ENCODE measurements around the gene DLGAP1.

The DLGAP1 gene

GRCh38 chr18:3848316-3848715 lies 606.8 kb downstream of the DLGAP1 start:
- TF ChIP-seq EGR1 (IDR thresholded peaks at IDR 0.05) (no peak), TEAD4 (IDR thresholded peaks at IDR 0.05) (no peak), REST (IDR thresholded peaks at IDR 0.05; ENCODE audit: low read depth) (no peak), CREB1 (IDR thresholded peaks at IDR 0.05; ENCODE audit: low read depth) (no peak), CEBPB (IDR thresholded peaks at IDR 0.05) (no peak), NFIC (IDR thresholded peaks at IDR 0.05) (no peak), ZBTB7A (IDR thresholded peaks at IDR 0.05; ENCODE audit: low read depth) (no peak), TAF1 (IDR thresholded peaks at IDR 0.05; ENCODE audit: low read depth) (no peak), RAD21 (IDR thresholded peaks at IDR 0.05; ENCODE audit: low read depth) (no peak)

DNA sequence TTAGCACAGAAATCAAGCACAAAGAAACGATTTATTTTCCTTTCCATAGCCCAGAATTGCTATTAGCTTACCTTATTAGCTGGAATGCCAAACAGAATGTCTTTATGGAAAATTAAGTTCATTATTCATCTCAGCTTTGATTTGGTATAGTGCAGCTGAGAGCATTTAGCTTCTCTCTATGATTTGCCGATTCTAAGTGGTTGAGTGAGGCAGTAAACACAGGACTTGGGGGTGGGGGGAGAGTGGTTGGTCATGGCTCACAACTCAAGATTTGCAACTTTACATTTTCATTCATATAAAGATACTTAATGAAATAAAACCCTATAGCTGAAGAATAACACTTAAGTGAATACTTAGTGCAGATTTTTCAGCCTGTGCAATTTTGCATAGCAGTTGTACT lies 609.9 kb downstream of the DLGAP1 start:
- TF ChIP-seq NFIC (IDR thresholded peaks at IDR 0.05) (no peak), ZBTB7A (IDR thresholded peaks at IDR 0.05; ENCODE audit: low read depth) (no peak), YY1 (IDR thresholded peaks at IDR 0.05; ENCODE audit: low read depth) (no peak), TEAD4 (IDR thresholded peaks at IDR 0.05) (no peak), CEBPB (IDR thresholded peaks at IDR 0.05) (no peak), TCF12 (IDR thresholded peaks at IDR 0.05; ENCODE audit: low read depth) (no peak), REST (IDR thresholded peaks at IDR 0.05; ENCODE audit: low read depth) (no peak), USF1 (IDR thresholded peaks at IDR 0.05) (no peak), EP300 (IDR thresholded peaks at IDR 0.05; ENCODE audit: borderline replicate concordance) (no peak), FOXM1 (IDR thresholded peaks at IDR 0.05; ENCODE audit: borderline replicate concordance, low read depth) (no peak), RAD21 (IDR thresholded peaks at IDR 0.05; ENCODE audit: low read depth) (no peak), TAF1 (IDR thresholded peaks at IDR 0.05; ENCODE audit: low read depth) (no peak), EGR1 (IDR thresholded peaks at IDR 0.05) (no peak), CREB1 (IDR thresholded peaks at IDR 0.05; ENCODE audit: low read depth) (no peak)
- TF ChIP-seq, protein P1, sequence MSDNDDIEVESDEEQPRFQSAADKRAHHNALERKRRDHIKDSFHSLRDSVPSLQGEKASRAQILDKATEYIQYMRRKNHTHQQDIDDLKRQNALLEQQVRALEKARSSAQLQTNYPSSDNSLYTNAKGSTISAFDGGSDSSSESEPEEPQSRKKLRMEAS (IDR thresholded peaks at IDR 0.05), result no peak

- TF ChIP-seq RAD21 (IDR thresholded peaks at IDR 0.05; ENCODE audit: low read depth) (no peak), NFIC (IDR thresholded peaks at IDR 0.05) (no peak), USF1 (IDR thresholded peaks at IDR 0.05) (no peak), TAF1 (IDR thresholded peaks at IDR 0.05; ENCODE audit: low read depth) (no peak), REST (IDR thresholded peaks at IDR 0.05; ENCODE audit: low read depth) (no peak), FOXM1 (IDR thresholded peaks at IDR 0.05; ENCODE audit: borderline replicate concordance, low read depth) (no peak), EP300 (IDR thresholded peaks at IDR 0.05; ENCODE audit: borderline replicate concordance) (no peak), CEBPB (IDR thresholded peaks at IDR 0.05) (no peak), CREB1 (IDR thresholded peaks at IDR 0.05; ENCODE audit: low read depth) (no peak), YY1 (IDR thresholded peaks at IDR 0.05; ENCODE audit: low read depth) (no peak), ZBTB7A (IDR thresholded peaks at IDR 0.05; ENCODE audit: low read depth) (no peak), EGR1 (IDR thresholded peaks at IDR 0.05) (no peak), TCF12 (IDR thresholded peaks at IDR 0.05; ENCODE audit: low read depth) (no peak), TEAD4 (IDR thresholded peaks at IDR 0.05) (no peak)
- TF ChIP-seq, protein P1 (IDR thresholded peaks at IDR 0.05), result no peak
Observed at GRCh38 chr18:3842844-3843243, 612.3 kb downstream of the DLGAP1 start.

- TF ChIP-seq NFIC (IDR thresholded peaks at IDR 0.05) (no peak), EGR1 (IDR thresholded peaks at IDR 0.05) (no peak), RAD21 (IDR thresholded peaks at IDR 0.05; ENCODE audit: low read depth) (no peak), TAF1 (IDR thresholded peaks at IDR 0.05; ENCODE audit: low read depth) (no peak), EP300 (IDR thresholded peaks at IDR 0.05; ENCODE audit: borderline replicate concordance) (no peak), TEAD4 (IDR thresholded peaks at IDR 0.05) (no peak), USF1 (IDR thresholded peaks at IDR 0.05) (no peak), YY1 (IDR thresholded peaks at IDR 0.05; ENCODE audit: low read depth) (no peak), CEBPB (IDR thresholded peaks at IDR 0.05) (no peak), TCF12 (IDR thresholded peaks at IDR 0.05; ENCODE audit: low read depth) (no peak), CREB1 (IDR thresholded peaks at IDR 0.05; ENCODE audit: low read depth) (no peak), REST (IDR thresholded peaks at IDR 0.05; ENCODE audit: low read depth) (no peak), FOXM1 (IDR thresholded peaks at IDR 0.05; ENCODE audit: borderline replicate concordance, low read depth) (no peak)
- TF ChIP-seq, protein P1 (IDR thresholded peaks at IDR 0.05), result no peak
Observed at GRCh38 chr18:3840766-3841165, 614.3 kb downstream of the DLGAP1 start.

Data from Ishikawa (cell line).